ENCODE results near the gene TMPRSS12.
"Not testable (repeated sequence)": the region's sequence is repeated elsewhere in the genome, so short reads cannot be mapped to it uniquely, and the experiment has no call there.

TMPRSS12 gene

DNA sequence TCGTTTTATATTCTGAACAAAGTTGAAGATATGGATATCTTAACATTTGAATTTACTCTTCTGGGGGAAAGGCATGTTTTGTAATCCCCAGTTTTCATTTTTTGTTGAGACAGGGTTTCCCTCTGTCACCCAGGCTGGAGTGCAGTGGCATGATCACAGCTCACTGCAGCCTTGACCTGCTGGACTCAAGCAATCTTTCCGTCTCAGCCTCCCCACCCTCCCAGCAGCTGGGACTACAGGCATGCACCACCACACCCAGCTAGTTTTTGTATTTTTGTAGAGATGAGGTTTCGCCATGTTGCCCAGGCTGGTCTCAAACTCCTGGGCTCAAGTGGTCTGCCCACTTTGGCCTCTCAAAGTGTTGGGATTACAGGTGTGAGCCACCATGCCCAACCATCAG lies 84.2 kb downstream of the TMPRSS12 start:
- DNase-seq: not testable (repeated sequence)

DNA sequence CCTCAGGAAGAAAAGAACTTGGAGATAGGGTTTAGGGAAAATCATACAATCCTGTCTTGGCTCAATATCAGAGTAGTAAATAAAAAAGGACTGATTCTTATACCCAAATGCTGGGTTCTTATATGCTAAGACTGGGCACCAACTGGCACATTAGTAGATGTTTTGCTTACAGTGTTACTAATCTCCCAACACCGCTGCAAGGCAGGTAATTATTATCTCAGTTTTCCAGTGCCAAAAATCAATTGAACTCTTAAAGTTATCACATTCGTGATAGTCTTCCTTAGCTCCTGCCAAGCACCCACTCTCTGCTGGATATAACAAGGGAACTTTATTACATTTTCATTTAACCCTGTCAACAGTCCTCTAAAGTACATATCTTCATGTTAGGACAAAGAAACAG lies 84.6 kb downstream of the TMPRSS12 start:
- DNase-seq: no peak

DNA sequence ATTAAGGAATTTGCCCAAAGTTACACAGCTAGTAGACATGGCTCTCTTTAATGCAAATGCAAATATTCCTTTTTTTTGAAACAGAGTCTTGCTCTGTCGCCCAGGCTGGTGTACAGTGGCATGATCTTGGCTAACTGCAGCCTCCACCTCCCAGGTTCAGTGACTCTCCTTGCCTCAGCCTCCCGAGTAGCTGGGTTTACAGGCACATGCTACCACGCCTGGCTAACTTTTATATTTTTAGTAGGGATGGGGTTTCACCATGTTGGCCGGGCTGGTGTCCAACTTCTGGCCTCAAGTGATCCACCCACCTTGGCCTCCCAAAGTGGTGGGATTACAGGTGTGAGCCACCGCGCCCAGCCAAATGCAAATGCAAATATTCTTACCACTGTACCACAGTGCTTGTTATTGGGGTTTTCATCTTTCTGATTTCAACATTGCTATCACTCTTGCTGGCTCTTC lies 85.1 kb downstream of the TMPRSS12 start:
- DNase-seq: no peak

DNA sequence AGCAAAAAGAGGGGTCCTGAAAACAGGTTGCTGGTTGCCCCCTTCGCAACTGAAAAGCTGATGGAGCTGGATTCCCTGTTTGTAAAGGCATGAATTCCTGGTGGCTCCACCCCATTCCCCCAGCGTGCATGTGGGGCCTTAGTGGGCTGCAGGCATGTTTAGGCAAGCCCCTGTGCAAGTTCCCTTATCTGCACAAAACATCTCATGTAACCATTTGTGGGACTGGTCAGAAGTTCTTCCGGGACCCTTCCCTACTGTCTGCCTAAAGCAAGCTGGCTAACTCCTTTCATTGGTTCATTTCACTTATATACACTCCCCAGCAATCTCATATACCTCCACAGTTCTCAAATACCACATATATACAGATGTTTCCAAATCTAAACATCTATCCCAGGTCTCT lies 85.7 kb downstream of the TMPRSS12 start:
- no peak for DNase-seq

DNA sequence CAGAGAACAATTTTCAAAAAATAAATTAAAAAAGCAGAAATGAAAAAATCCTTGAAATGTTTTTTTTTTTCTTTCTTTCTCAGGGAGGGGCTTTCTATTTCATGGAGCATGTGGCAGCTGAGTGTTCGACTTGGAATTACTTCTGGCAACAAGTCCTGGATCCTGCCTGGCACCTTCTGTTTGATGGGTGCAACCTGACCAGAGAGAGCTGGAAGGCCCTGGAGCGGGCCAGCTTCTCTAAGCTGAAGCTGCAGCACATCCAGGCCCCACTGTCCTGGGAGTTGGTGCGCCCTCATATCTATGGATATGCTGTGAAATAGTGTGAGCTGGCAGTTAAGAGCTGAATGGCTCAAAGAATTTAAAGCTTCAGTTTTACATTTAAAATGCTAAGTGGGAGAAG lies 87.1 kb downstream of the TMPRSS12 start:
- DNase-seq: no peak

DNA sequence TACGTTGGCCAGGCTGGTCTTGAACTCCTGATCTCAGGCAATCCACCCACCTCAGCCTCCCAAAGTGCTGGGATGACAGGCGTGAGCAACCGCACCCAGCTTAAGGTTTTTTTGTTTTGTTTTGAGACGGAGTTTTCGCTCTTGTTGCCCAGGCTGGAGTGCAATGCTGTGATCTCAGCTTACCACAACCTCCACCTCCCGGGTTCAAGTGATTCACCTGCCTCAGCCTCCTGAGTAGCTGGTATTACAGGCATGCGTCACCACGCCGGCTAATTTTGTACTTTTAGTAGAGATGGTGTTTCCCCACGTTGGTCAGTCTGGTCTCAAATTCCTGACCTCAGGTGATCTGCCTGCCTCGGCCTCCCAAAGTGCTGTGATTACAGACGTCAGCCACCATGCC lies 87.8 kb downstream of the TMPRSS12 start:
- not testable (repeated sequence) for DNase-seq

DNA sequence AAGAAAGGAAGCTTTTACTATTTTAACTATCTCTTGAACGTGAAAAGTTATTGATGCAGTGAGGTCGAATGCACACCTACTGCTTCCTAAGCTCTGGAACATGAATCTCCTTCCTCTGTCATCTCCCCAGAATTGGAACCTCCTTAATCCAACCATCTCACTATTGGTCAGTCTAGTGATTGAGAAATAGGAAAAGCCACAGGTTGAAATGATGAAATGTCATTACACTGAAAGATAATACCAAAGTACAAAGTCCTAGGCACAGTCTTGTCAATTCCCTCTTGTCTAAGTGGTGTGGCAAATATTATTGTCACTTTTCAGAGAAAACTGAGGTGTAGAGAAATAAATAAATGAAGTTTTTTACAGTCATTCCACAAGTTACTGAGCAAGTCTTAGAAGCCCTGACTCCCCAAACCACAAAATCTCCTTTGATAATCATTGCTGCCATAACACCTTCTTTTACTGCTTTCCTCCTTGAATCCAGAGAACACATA lies 90.1 kb downstream of the TMPRSS12 start:
- no peak for DNase-seq

DNA sequence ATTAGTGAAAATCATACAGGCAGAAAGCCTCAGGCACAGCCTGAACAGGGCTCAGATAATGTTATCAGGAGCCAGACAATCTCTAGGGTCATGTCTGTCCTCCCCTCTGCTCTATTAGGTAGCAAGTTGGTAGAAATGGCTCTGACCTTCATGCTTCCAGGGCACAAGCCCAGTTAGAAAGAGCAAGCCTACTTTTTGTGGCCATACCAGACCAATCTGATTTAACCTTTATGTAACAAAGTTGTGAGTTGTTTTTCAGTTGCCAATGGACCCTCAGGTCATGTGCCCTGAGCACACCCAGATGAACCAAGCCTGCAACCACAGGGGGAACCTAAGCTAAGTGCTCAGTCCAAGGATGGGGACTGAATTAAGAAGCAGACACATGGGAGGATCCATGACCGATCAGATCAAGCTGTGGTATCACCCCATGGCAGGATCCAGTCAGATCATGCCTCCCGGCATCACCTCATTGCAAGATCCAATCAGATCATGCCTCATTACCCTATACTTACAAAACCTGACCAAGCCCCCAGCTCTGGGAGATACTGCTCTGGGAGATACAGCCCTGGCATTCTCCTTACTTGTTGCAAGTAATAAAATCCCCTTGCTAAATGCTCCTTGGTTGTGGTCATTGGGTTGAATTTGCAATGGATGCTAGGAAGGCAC lies 90.9 kb downstream of the TMPRSS12 start:
- no peak for DNase-seq

DNA sequence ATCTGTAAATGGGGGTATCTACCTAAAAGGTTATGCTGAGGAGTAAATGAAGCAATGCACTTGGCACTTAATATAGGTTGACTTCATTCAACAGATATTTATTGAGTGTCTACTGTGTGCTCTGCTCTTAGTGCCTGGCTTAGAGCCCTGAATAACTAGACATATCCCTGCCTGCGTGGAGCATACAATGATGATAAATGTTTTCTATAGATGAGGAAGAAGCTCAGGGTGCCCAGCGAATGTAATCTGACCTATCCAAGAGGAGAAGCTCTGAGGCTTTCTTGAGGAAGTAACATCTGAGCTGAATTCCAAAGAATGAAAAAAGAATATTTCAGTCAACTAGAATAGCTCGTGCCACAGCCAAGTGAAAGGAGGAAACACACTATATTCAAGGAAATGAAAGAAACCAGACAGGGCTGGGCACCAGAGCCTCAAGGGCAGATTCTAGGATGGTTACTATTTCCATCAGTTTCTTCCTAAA lies 91.7 kb downstream of the TMPRSS12 start:
- DNase-seq: no peak

DNA sequence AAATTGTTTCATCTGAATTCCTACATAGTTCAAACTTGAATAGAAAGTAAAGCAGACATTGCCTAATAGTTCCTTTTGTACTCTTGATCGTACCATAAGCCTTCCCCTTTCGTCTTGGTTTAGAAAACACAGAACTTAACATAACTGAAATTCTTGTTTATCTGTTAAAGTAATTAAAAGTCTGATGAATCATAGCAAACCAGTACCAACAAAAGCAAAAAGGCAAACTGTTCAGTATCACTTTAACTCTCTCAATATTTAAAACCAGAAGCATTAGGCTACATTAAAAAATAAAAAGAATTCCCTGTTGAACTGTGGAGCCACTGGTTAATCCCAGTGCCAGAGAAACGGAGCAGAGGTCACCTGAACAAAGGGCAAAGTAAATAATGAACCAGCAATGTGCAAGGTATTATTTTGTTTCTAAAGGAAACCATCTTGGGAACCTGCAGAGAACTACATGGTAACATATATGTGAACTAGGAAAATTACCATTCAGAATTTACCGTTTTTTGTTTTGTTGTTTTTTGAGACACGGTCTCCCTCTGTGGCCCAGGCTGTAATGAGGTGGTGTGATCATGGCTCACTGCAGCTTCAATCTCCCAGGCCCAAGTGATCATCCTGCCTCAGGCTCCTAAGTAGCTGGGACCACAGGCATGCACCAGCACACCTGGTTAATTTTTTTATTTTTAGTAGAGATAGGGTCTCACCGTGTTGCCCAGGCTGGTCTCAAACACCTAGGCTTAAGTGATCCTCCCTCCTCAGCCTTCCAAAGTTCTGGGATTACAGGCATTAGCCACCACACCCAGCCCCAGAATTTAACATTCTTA lies 92.5 kb downstream of the TMPRSS12 start:
- no peak for DNase-seq

DNA sequence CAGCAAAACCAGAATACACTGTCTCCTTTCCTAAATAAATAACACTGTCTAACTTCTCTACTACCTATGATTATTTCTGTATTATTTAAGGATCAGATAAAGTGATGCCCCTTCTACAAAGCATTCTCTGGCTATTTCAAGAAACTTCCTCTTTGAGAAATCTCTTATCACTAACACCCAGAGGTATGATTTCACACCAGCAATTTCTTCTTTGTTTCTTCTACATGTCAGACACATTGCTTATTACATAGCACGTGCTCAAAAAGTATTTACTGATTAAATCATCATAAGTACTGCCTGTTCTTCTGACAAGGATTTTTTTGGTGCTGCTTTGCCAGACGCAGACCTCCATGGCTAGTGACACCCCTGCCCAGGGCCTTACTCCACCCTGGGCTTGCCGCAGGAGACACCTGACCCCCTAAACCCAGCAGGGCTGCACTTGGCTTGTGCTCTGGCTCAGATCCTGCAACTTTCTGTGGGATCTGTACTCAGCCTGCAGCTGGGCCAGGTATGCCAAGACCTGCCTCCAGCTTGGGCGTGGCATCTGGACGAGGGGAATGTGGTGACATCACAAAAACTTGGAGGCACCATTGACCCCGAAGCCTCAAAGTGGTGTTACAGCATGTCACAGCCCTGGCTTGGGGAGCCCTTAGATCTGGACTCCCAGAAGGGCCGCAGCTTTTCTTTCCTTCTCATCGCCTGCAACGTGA lies 94.2 kb downstream of the TMPRSS12 start:
- DNase-seq: no peak
